Smooth muscle cell (in vitro differentiated cells): Measurements from ENCODE around the gene ITCH. TPM values are rescaled to one million over a fixed set of nuclear protein-coding genes. Genes with fewer than 3 reads are reported as not detected.

ENCODE experiments used
- DNase-seq: peaks from one replicate; lab custom pipeline; 2025; ENCODE audit not compliant: unreplicated experiment; lab: John Stamatoyannopoulos, UW
- H2AFZ ChIP-seq: fragments of 200-600 bp; sonication (generic); 2 replicates; pipeline ENCODE4 v1.6.0; 2016; ENCODE audit warnings: antibody characterized with exemption, low read depth, mild to moderate bottlenecking
- H3F3A ChIP-seq: fragments of 200-600 bp; sonication (generic); 2 replicates; pipeline ENCODE4 v1.6.0; 2017; ENCODE audit warnings: antibody characterized with exemption, low read depth
- H3K27ac ChIP-seq: fragments of 200-600 bp; sonication (generic); 2 replicates; pipeline ENCODE4 v1.5.1; 2016; ENCODE audit warnings: low read depth, mild to moderate bottlenecking
- H3K27me3 ChIP-seq: fragments of 200-600 bp; sonication (generic); 2 replicates; pipeline ENCODE4 v1.6.1; 2016; ENCODE audit warnings: low read depth, mild to moderate bottlenecking
- H3K36me3 ChIP-seq: fragments of 200-600 bp; sonication (generic); 2 replicates; pipeline ENCODE4 v1.5.1; 2016; ENCODE audit warnings: low read depth
- H3K4me1 ChIP-seq: fragments of 200-600 bp; sonication (generic); 2 replicates; pipeline ENCODE4 v1.5.1; 2016; ENCODE audit warnings: low read depth
- H3K4me2 ChIP-seq: fragments of 200-600 bp; sonication (generic); 2 replicates; pipeline ENCODE4 v1.6.0; 2016; ENCODE audit warnings: mild to moderate bottlenecking
- H3K4me3 ChIP-seq: fragments of 200-600 bp; sonication (generic); 2 replicates; pipeline ENCODE4 v1.5.1; 2016; ENCODE audit warnings: mild to moderate bottlenecking
- H3K79me2 ChIP-seq: fragments of 200-600 bp; sonication (generic); 2 replicates; pipeline ENCODE4 v1.6.0; 2016; ENCODE audit warnings: low read depth, mild to moderate bottlenecking
- H3K9ac ChIP-seq: fragments of 200-600 bp; sonication (generic); 2 replicates; pipeline ENCODE4 v1.6.0; 2016; ENCODE audit warnings: low read depth
- H3K9me3 ChIP-seq: fragments of 200-600 bp; sonication (generic); replicated peaks from 2 replicates; pipeline ENCODE4 v1.5.1; 2016; ENCODE audit warnings: low read depth
- H4K20me1 ChIP-seq: fragments of 200-600 bp; sonication (generic); 2 replicates; pipeline ENCODE4 v1.6.0; 2016; ENCODE audit warnings: low read depth
- WGBS: methylation state at CpG from one replicate; pipeline ENCODE4 v1.1.7; 2016; ENCODE audit warnings: low lambda C conversion rate; 5-methylcytosine and 5-hydroxymethylcytosine counted together
- polyA plus RNA-seq: library from polyadenylated mRNA; unstranded; fragments of >200 nt; fragmentation: Nextera tagmentation; extraction: Ambion mirVana; gene quantifications from 2 replicates; pipeline ENCODE4 v1.2.1, GENCODE V29; 2016
- total RNA-seq: library from RNA; depleted of rRNA; stranded (reverse); fragments of >200 nt; gene quantifications from 2 replicates; pipeline ENCODE4 v1.2.3, GENCODE V29; 2014
- TF ChIP-seq, protein P1 (sequence below): fragments of 200-600 bp; sonication (generic); IDR thresholded peaks from 2 replicates; pipeline ENCODE4 v1.5.1; 2017; ENCODE audit warnings: borderline replicate concordance, mild to moderate bottlenecking, antibody characterized with exemption; ENCODE audit not compliant: insufficient read depth, poor library complexity, severe bottlenecking

ITCH gene
- total and polyA plus RNA-seq, 2 experiments from 2014 or later, result 21.9 to 96.7 TPM

- H3K4me1 ChIP-seq, result no peaks in the 10 kb centered on the region
- H3K79me2 ChIP-seq, result peaks cover 43% of the 10 kb centered on the region
- no peak overlapping the region for H3K9ac ChIP-seq
- no peak for DNase-seq
- no peaks in the 10 kb centered on the region for H3F3A ChIP-seq
- no peak overlapping the region for H3K27ac ChIP-seq
- no peaks in the 10 kb centered on the region for H3K9me3 ChIP-seq
- no peaks in the 10 kb centered on the region for H3K27me3 ChIP-seq
- H4K20me1 ChIP-seq, result peaks cover 44% of the 10 kb centered on the region
- WGBS, result 93% methylated on average over 3 of the region's 3 CpGs
- TF ChIP-seq, protein P1, sequence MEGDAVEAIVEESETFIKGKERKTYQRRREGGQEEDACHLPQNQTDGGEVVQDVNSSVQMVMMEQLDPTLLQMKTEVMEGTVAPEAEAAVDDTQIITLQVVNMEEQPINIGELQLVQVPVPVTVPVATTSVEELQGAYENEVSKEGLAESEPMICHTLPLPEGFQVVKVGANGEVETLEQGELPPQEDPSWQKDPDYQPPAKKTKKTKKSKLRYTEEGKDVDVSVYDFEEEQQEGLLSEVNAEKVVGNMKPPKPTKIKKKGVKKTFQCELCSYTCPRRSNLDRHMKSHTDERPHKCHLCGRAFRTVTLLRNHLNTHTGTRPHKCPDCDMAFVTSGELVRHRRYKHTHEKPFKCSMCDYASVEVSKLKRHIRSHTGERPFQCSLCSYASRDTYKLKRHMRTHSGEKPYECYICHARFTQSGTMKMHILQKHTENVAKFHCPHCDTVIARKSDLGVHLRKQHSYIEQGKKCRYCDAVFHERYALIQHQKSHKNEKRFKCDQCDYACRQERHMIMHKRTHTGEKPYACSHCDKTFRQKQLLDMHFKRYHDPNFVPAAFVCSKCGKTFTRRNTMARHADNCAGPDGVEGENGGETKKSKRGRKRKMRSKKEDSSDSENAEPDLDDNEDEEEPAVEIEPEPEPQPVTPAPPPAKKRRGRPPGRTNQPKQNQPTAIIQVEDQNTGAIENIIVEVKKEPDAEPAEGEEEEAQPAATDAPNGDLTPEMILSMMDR, result no peak
- H3K4me2 ChIP-seq, result no peak overlapping the region
- H3K36me3 ChIP-seq, result peaks cover 60% of the 10 kb centered on the region
- no peak overlapping the region for H3K4me3 ChIP-seq
- no peak overlapping the region for H2AFZ ChIP-seq
These were observed 80.5 kb downstream of the ITCH start for GRCh38 chr20:34443546-34443945.

DNA sequence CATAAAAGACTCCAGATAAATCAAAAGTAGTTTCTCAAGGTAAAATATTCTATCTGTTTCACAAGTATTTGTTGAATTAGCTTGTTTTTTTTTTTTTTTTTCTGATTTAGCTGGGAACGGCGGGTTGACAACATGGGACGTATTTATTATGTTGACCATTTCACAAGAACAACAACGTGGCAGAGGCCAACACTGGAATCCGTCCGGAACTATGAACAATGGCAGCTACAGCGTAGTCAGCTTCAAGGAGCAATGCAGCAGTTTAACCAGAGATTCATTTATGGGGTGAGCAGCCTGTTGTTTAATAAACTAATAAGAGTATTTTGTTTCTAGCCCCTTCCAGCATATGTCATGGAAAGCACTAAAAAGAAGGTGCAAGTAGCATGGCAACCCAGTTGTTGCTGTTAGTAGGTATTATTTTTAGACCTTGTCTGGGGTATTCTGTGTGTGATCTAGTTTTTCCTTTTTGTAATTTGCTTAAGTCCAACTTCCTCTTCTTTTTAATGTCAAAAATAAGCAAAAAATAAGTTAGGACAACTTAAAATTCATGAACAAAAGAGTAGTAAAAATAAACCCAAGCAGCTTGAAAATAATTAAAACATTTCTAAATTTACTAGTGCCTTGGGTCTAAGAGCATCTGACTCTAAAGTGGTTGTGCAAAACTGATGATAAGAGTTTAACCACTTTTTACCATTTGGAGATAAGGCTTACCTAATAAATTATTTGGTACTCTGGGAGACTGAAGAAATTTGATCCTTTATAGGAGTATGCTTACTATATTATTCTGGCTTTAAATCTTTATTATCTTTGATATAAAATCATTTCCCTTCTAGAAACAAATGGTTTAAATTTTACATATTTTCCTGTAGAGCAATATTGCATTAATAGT is 82.3 kb downstream of the ITCH start:
- Histone ChIP-seq H3K79me2 (peaks cover 37% of the 10 kb centered on the region), H3K4me1 (no peaks in the 10 kb centered on the region), H3K4me3 (no peak overlapping the region), H3K27ac (no peak overlapping the region), H2AFZ (no peak overlapping the region), H3K27me3 (no peaks in the 10 kb centered on the region), H3F3A (no peaks in the 10 kb centered on the region), H3K36me3 (peaks cover 62% of the 10 kb centered on the region), H3K4me2 (no peak overlapping the region), H4K20me1 (peaks cover 41% of the 10 kb centered on the region), H3K9ac (no peak overlapping the region), H3K9me3 (no peaks in the 10 kb centered on the region)
- TF ChIP-seq, protein P1, result no peak
- WGBS, result 97% methylated on average over 7 of the region's 7 CpGs
- no peak for DNase-seq

DNA sequence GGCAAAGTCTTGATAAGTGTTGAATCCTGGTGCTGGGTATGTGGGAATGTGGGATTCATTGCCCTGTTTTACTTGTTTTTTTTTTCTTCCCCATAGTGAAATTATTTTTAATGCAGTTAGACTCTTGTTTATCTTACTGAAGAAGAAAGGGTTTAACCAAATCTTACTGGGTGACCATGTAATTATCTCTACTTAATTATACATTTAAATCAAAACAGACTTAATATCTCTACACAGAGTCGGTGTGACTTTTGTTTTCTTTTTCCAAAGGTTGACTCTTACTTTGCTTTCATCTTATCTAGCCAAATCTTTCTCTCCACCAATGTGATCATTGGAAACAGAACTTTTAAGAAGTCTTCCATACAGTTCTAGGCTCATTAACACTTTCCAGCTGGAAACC is 85.4 kb downstream of the ITCH start:
- Histone ChIP-seq H3K79me2 (peaks cover 34% of the 10 kb centered on the region), H3K4me2 (no peak overlapping the region)

More for the DNA sequence above, 85.4 kb downstream of the ITCH start:
- H3K9me3 ChIP-seq, result no peaks in the 10 kb centered on the region
- TF ChIP-seq, protein P1, result no peak
- no peaks in the 10 kb centered on the region for H3K27me3 ChIP-seq
- H3K27ac ChIP-seq, result no peak overlapping the region
- WGBS, result 82% methylated on average over 1 of the region's 1 CpG
- H3K36me3 ChIP-seq, result peaks cover 47% of the 10 kb centered on the region
- DNase-seq, result no peak
- H3K9ac ChIP-seq, result no peak overlapping the region
- no peaks in the 10 kb centered on the region for H3K4me1 ChIP-seq
- peaks cover 52% of the 10 kb centered on the region for H4K20me1 ChIP-seq
- no peak overlapping the region for H3K4me3 ChIP-seq
- H3F3A ChIP-seq, result peaks cover 9% of the 10 kb centered on the region
- H2AFZ ChIP-seq, result no peak overlapping the region
